GM18517 (cell line): ENCODE results near the gene RYR1.
"Not testable (repeated sequence)": the region's sequence is repeated elsewhere in the genome, so short reads cannot be mapped to it uniquely, and the experiment has no call there.

ENCODE experiments used
- ATAC-seq: cut with Tn5 transposase; IDR thresholded peaks from one replicate; pipeline ENCODE4 v1.9.1; 2021; ENCODE audit warnings: mild to moderate bottlenecking, moderate library complexity; ENCODE audit not compliant: unreplicated experiment

Gene RYR1

DNA sequence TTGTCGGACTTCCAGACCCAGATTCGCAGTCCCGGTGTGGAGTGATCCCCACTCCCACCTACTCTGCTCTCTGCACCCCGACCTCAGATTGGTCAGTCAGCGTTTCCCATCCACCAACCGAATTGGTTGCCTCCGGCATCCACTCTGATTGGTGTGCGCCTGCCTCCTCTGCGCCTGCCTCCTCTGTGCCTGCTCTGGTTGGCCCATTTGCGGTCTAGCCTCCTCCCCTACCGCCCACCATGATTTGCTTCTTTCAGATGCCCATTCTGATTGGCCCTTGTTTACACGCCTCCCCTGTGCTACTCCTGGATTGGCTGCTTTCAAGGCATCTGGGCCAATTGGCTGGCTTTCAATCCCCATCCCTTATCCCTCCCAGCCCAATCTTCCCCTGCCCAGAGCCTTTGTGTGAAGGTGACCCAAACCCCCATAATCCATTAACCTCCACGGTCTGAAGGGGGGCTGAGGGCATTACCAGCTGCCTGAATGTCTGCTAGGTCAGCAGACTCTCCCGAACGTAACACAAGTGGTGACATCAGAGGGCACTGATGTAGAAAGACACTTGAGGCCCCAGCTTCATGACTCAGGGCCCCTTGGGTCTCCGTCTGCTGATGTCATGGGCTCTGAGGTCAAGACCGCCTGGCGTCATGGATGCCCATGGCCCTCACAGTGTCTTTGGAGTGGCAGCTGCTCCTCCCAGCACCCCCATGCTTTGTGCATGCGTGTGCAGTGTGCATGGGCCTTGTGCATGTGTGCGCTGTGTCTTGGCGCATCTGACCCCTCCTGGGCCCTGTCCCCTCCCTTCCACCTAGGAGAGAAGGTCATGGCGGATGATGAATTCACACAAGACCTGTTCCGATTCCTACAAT, 103.8 kb downstream of the RYR1 start:
- ATAC-seq, result no peak

DNA sequence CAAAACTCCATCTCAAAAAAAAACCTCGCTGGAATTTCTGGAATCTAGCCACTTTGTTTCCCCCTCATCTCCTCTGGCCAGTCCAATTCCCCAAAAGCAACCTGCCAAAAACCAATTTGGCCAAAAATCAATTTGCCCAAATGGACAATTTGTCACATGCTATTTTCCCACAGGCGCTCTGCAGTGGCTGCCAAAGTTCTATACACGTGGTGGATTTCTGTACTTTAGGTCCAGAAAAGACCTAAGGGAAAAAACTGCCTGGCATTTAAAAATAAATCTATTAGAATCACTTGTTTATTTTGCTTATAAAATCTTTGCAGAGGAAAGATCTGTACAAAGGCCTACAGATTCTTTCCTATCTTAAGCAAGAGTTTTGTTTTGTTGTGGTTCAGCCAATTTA, 104.9 kb downstream of the RYR1 start:
- no peak for ATAC-seq

DNA sequence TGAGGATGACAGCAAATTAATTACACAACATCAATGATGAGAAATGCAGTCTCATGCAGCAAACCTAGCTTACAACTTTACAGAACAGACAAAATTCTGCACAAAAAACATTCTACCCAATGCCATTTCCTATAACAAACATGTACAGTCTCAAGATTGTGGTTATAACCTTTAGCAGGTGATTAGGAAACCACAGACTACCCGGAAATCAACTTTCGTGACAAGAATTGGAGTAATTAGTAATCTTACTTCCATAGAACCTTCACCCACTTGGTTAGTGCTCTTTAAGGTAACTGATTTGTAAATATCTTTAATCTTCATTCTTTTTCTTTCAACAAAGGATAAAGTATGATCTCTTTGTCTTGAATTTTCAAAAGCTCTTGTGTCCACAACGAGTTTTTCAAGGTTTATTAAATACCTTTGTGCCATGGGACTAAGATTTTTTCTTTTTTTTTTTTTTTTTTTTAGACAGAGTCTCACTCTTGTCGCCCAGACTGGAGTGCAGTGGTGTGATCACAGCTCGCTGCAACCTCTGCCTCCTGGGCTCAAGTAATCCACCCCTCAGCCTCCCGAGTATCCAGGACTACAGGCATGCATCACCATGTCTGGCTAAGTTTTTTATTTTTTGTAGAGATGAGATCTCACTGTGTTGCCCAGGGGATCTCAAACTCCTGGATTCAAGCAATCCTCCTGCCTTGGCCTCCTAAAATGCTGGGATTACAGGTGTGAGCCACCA, 105.5 kb downstream of the RYR1 start:
- no peak for ATAC-seq

DNA sequence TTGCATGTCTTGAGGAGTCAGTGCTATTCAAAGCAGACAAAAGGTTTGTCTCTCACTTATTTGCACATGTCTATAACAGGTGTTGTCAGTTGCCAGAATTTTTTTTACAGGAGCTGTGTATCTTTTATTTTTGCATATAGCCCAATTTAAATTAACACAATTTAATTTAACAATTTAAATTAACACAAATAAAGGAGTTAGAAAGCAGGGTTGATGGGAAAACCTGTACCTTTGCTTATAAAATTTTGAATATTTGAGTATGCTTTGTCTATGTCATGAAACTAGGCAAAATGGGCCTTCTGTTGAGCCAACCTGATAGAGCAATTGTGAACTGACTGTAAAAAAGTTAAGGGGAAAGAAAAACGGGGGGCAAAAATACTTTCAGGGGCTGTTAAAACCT, 106.3 kb downstream of the RYR1 start:
- no peak for ATAC-seq

DNA sequence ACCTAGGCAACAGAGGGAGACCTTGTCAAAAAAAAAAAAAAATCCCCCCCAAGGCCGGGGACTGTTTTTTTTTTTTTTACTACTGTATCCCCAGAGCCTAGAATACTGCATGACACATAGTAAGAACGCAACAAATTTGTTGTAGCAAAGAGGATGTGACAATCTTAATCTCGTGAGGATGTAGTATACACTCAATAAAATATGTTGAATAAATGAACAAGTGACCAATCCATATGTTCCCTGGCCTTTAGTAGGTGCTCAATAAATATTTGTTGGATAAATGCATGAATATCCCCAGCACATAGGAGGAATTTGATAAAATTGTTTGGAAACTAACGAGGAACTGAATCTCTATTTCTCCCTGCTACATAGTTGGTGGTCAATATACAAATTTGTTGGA, 108.5 kb downstream of the RYR1 start:
- ATAC-seq, result no peak

DNA sequence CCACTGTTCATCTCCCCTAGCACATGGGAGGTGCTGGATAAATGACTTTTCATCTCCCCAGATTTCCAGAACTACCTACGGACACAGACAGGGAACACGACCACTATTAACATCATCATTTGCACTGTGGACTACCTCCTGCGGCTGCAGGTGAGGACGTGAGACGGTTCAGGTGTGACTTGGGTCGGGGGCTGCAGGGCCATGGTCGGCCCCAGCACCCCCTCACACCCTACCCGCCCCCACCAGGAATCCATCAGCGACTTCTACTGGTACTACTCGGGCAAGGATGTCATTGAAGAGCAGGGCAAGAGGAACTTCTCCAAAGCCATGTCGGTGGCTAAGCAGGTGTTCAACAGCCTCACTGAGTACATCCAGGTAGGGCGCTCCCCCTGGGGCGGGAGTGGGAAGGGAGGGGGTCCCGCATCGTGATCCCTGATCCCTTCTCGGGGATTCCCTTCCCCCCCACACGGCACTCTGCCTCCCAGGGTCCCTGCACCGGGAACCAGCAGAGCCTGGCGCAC, 109.9 kb downstream of the RYR1 start:
- ATAC-seq, result no peak

DNA sequence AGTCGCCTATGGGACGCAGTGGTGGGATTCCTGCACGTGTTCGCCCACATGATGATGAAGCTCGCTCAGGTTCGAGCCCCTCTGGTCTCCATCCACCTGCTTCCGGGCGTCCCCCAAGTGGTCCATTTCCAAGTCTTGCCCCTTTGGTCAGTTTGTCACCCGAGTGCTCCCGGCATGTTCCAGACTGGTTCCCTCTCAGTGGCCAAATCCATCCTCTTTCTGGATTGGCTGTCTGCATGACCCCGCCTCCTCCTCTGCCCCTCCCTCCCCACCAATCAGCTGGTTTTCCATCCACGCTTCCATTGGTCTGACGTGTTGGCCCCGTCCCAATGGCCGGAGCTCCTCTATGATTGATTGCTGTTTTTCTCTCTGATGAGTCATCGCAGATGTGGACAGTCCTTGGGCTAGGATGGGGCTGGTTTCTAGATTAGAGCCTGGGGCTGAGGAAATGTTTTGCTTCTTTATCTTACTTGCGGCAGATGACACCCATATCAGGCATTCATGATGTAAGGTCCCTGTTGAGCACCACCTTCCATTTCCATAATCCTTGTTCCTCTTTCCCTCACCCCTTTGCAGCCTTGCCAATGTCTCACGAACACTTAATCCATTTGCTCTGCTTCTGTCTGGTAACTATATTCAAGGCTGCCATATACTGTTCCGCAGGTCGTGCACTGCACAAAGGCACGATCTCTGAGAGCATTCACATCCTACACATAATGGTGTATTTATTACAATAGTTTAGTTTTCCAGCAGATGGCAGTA, 110.5 kb downstream of the RYR1 start:
- ATAC-seq, result peak; percentile 60

DNA sequence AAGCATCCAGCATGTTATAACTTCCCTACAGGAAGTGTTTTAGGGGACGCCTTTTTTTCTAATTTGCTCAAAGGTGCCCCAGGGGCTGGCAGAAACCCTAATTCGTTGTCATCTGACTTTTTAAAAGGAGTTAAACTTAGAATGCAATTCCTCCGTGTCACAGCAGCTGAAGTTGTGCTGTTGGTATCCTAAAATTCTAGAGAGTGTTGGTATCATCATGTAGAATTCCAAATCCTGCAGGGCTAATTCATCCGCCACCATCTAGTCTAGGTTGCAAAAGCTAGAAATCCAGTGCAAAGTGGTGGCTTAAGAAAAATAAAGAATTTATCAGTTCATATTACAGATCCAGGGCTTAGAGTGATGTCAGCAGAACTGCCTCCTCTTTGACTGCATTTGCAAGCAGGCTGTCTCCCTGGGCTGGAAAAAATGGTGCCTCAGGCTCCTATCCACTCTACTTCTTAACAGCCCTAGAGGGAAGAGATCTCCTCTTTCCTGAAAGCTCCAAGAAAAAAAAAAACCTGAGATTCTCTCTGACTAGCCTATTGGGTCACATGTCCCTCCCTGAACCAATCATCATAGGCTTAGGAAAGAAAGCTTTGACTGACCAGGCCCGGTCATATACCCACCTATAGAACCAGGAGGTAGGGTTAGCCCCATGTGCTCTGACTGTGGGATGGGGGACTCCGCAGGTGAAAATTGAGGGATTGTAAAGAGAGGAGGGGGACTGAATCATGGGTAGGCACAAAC, 111.3 kb downstream of the RYR1 start:
- ATAC-seq, result no peak

DNA sequence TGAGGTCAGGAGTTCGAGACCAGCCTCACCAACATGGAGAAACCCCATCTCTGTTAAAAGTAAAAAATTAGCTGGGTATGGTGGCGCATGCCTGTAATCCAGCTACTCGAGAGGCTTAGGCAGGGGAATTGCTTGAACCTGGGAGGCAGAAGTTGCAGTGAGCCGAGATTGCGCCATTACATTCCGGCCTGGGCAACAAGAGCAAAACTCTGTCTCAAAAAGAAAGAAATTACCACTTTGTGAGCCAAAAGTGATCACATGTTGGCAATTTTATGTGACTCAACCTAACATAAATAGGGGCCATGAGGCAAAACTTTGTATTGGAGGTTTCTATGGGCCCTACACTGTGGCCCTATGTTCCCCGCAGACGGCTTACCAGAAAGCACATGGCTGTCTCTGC, 112.1 kb downstream of the RYR1 start:
- no peak for ATAC-seq

DNA sequence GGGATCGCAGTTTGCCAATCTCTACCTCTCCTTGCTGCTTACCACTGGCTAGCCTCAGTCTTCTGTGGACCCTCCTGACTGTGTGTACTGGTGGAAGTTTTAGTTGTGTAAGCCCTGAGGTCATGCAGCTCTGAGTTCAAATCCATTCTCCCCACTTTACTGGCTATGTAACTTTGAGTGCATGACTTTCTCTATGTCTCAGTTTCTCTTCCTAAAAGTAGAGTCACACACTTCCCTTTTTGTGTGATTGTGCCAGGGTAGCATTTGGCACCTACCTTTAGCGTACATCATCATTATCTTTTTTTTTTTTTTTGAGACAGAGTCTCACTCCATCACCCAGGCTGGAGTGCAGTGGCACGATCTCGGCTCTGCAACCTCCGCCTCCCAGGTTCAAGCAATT, 113.9 kb downstream of the RYR1 start:
- no peak for ATAC-seq

DNA sequence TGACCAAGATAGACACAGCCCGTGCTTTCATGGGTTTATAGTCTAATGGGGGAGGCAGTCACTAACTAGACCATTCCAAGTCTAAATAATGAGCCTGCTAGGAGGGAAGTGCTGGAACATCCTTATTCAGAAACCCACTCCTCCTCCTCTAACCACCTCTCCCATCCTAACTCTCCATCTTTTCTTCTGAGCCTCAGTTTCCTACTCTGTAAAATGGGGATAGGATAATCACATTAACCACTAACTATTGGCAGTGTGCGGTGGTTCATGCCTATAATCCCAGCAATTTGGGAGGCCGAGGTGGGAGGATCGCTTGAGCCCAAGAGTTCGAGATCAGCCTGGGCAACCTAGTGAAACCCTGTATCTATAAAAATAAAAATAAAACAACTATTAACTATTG, 115.6 kb downstream of the RYR1 start:
- no peak for ATAC-seq

DNA sequence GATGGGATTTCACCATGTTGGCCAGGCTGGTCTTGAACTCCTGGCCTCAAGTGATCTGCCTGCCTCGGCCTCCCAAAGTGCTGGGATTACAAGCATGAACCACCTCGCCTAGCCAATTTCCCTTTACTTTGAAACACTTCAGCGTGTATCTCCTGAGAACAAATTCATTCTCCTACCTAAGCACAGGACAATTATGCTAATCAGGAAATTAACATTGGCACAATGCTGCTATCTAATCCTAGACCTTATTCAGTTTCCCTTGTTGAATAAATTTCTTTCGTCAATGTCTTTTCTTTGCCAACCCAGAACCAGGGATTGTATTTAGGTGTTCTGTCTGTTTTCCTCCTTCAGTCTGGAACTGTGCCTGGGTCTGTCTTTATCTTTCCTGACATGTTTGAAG, 116.5 kb downstream of the RYR1 start:
- no peak for ATAC-seq

DNA sequence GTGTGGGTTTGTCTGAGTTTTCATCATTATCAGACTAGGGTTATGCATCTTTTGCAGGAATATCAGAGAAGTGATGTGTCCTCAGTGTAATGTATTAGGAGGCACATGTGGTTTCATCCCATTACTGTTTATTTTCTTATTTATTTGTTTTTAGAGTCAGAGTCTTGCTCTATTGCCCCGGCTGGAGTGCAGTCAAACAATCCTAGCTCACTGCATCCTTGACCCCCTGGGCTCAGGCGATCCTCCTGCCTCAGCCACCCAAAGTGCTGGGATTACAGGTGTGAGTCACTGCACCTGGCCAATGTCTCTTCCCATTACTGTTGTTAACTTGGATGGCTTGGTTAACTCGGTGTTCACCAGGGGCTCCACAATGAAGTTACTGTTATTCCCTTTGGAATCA, 116.9 kb downstream of the RYR1 start:
- ATAC-seq, result no peak

DNA sequence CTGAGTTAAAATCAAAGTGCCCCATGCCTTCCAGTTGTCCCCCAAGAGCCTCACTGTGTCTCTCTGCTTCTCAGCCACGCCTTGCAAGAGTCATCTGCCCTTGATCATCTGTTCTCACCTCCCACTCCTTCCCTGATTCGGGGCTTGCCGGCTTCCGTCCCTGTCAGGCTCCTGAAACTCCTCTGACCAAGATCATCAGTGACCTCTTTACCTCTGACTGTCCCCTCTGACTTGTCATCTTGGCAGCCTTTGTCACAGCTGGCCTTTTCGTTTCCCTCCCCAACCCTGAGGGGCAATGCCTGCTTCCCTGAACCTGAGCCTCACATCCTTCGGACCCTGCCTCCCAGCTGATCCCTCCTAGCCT, 117.9 kb downstream of the RYR1 start:
- peak; percentile 68 for ATAC-seq

DNA sequence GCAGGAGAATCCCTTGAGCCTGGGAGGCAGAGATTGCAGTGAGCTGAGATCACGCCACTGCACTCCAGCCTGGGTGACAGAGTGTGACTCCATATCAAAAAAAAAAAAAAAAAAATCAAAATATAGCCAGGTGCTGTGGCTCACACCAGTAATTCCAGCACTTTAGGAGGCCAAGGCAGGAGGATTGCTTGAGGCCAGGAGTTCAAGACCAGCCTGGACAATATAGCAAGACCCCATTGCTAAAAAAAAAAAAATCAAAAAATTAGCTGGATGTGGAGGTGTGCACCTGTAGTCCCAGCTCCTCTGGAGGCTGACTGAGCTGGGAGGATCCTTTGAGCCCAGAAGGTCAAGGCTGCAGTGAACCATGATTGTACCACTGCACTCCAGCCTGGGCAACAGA, 119.7 kb downstream of the RYR1 start:
- ATAC-seq, result not testable (repeated sequence)

DNA sequence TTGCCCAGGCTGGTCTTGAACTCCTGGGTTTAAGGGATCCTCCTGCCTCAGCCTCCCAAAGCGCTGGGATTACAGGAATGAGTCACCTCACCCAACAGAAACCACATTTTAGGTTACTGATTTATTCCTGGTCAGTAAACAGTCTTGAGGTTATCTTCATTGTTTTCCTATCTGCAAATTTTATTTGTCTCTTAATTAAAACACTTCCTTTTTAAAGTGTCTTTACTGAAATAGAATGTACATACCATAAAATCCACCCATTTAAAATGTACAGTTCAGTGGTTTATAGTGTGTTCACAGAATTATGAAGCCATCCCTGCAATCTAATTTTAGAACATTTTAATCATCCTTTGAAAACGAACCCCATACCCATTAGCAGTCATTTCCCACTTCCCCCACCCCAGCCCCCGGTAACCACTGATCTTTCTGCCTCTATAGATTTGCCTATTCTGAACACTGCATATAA, 121.2 kb downstream of the RYR1 start:
- ATAC-seq, result no peak

DNA sequence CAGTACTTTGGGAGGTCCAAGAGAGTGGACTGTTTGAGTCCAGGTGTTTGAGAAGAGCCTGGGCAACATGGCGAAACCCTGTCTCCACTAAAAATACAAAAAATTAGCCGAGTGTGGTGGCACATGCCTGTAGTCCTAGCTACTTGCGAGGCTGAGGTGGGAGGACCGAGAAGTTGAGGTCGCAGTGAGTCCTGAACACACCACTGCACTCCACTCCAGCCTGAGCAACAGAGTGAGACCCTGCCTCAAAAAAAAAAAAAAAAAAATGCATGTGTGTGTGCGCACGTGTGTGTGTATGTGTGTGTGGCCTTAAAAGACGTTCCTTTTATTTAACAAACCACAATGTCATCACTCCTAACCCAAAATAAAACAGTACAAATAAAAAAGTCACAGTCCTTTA, 121.7 kb downstream of the RYR1 start:
- no peak for ATAC-seq

DNA sequence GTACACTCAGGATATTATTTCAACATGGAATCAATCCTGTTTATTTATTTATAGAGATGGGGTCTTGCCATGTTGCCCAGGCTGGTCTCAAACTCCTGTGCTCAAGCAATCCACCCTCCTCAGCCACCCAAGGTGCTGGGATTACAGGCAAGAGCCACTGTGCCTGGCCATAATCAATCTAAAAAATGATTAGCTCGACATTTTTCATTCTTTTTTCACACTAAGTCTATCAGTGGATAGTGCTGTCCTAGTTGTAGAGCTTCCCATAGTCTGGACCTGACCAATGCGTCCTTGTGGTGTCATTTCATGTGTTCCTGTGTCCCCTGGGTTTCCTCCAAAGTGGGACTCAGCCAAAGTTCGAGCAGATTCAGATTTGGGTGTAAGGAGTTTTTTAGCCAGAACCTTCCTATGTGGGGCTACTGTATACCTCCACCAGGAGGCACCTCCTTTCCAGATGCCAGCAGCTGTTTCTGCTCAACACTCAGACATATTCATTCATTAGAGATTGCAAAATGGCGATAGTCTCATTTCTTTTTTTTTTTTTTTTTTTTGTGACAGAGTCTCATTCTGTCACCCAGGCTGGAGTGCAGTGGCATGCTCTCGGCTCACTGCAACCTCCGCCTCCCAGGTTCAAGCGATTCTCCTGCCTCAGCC, 123.2 kb downstream of the RYR1 start:
- ATAC-seq, result peak; percentile 13

DNA sequence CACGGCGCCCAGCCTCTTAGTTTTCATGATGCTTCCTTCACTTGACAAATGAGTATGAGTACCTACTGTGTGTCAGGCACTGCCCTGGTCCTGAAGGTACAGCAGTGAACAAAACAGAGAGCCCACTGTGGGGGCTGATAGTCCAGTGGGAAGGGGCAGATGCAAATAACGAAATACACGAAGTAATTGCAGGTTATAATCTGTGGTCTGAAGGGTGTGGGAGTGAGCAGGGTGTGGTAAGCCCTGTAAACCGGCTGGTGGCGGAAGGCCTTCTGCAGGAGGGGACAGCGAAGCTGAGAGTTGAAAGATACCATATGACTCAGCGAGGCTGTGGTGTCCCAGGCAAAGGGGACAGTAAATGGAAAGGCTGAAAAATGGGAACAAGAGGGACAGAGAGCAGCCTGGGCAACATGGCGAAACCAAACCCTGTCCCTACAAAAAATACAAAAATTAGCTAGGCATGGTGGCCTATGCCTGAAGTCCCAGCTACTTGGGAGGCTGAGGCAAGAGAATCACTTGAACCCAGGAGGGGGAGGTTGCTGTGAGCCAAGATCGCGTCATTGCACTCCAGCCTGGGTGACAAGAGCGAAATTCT, 123.8 kb downstream of the RYR1 start:
- ATAC-seq, result peak; percentile 44

DNA sequence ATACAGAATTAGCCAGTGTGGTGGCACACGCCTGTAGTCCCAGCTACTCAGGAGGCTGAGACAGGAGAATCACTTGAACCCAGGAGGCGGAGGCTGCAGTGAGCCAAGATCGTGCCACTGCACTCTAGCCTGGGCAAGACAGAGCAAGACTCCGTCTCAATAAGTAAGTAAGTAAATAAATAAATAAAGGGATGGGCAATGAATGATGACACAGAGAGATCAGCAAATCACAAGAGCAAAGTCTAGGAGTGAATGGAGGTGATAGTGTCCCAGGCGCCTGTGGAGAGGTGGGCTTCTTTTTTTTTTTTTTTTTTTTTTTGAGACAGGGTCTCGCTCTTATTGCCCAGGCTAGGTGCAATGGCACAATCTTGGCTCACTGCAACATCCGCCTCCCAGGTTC, 125.4 kb downstream of the RYR1 start:
- ATAC-seq, result not testable (repeated sequence)
